Fibroblast of the aortic adventitia (primary cell): ENCODE results near the gene LDB3. TPM values are rescaled to one million over a fixed set of nuclear protein-coding genes. Genes with fewer than 3 reads are reported as not detected.

Experiments
- DNase-seq: peaks from one replicate; pipeline ENCODE4 v3.0.0-alpha.2; 2010; ENCODE audit warnings: low read depth
- H3K4me3 ChIP-seq: 2 replicates; pipeline ENCODE4 v1.5.1; 2011; ENCODE audit warnings: low read depth, mild to moderate bottlenecking, control low read depth, low read length, moderate library complexity
- total RNA-seq: library from RNA; depleted of rRNA; stranded (reverse); fragments of >200 nt; gene quantifications from 2 replicates; pipeline ENCODE4 v1.2.3, GENCODE V29; 2012; ENCODE audit warnings: low replicate concordance
- TF ChIP-seq, protein P1 (sequence below): IDR thresholded peaks from 2 replicates; pipeline ENCODE4 v1.5.1; 2011; ENCODE audit warnings: mild to moderate bottlenecking, low read length, control low read depth, inconsistent platforms; ENCODE audit not compliant: insufficient read depth

The LDB3 gene
- total RNA-seq, 1 donor: under 0.01 TPM

DNA sequence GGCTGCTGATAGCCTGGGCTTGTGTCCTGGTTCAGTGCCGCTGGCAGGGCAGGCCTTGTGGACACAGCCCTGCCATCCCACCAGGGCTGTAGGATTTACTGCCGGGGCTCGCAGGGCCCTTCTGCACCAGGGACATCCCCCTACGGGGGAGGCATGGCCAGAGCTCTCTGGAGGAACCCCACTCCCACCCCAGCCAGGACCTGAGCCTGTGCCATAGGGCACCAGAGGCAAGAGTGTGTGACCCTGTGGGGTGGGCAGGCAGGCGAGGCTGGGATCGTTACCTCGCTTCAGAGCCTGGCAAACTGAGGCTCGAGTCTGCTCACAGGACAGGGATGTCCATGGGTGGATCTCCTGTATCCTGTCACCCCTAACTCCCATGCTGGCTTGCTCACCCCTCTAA is 2.6 kb downstream of the LDB3 start:
- DNase-seq: no peak
- H3K4me3 ChIP-seq: no peak overlapping the region
- TF ChIP-seq, protein P1, sequence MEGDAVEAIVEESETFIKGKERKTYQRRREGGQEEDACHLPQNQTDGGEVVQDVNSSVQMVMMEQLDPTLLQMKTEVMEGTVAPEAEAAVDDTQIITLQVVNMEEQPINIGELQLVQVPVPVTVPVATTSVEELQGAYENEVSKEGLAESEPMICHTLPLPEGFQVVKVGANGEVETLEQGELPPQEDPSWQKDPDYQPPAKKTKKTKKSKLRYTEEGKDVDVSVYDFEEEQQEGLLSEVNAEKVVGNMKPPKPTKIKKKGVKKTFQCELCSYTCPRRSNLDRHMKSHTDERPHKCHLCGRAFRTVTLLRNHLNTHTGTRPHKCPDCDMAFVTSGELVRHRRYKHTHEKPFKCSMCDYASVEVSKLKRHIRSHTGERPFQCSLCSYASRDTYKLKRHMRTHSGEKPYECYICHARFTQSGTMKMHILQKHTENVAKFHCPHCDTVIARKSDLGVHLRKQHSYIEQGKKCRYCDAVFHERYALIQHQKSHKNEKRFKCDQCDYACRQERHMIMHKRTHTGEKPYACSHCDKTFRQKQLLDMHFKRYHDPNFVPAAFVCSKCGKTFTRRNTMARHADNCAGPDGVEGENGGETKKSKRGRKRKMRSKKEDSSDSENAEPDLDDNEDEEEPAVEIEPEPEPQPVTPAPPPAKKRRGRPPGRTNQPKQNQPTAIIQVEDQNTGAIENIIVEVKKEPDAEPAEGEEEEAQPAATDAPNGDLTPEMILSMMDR: no peak

DNA sequence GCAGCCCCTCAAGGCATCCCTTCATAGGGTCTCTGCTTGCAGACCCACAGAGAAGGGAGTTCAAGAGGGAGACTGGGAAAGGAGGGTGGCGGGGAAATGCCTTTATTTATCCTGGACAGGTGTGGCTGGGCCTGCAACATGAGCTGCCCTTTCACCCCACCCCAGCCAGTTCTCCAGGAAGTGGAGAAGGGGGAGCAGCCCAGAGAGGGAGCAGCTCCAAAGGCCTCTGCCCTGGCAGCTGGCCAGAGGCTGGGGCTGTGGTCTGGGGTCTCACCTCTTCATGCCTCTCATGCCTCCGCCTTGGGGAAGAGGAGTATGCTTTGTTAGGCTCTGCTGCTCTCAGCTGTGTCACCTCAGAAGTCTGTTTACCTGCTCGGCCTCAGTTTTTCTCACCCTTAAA is 3.1 kb downstream of the LDB3 start:
- DNase-seq: no peak
- TF ChIP-seq, protein P1: no peak
- no peak overlapping the region for H3K4me3 ChIP-seq

DNA sequence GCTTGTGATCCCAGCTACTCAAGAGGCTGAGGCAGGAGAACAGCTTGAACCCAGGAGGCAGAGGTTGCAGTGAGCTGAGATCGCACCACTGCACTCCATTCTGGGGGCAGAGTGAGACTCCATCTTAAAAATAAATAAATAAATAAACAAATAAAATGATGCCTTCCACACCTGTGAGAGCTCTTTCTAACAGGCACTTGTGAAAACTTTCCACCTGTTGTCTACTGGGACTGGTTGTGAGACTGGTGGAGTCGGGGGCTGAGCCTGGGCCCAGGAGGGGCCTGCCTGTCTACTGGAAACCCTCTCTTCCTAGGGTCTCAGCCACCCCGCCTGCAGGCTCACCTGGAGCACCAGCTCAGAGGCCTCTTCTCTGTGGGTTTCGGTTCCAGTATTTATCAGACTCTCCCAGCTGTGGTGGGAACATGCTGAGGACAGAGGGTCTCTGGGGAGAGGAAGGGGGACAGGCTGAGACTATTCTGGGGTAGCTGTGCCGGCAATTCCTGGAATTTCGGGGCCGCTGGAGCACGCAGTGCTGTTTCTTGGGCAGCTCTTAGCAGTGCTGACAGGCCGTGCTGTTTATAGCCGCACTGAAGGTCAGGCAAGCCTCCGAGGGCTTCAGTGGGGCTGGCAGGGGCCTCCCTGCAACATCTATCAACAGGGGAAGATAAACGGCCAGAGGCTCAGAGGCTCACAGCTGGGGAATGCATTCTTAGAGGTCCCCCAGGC is 3.8 kb downstream of the LDB3 start:
- no peak for DNase-seq
- TF ChIP-seq, protein P1: no peak
- H3K4me3 ChIP-seq: no peak overlapping the region

DNA sequence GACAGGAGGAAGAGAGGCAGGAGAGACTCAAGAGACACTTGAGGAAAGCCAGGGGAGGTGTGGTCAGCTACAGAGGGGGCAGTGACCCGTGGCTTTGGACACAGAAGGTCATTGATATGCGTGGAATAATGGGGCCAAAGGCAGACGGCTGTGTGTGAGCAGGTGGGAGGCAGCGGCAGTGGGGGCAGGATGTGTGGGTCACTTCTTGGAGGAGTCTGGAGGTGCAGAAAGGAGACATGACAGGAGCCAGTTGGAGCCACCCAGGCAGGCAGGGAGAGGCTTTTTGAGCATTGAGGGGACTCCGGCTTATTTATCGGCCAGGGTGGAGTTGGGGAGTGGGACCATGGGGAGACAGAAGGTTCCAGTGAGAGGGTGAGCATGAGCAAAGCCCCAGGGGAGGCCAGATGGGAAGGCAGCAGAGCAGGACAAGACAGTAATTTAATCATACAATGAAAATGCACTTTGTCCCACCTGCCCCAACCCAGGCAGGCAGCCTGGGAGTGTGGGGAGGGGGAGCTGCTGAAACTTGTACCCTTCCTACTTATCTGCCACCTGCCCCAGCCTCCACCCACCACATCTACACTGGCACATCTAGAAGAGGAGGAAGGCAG is 5.0 kb downstream of the LDB3 start:
- no peak for DNase-seq
- TF ChIP-seq, protein P1: no peak
- H3K4me3 ChIP-seq: no peak overlapping the region

DNA sequence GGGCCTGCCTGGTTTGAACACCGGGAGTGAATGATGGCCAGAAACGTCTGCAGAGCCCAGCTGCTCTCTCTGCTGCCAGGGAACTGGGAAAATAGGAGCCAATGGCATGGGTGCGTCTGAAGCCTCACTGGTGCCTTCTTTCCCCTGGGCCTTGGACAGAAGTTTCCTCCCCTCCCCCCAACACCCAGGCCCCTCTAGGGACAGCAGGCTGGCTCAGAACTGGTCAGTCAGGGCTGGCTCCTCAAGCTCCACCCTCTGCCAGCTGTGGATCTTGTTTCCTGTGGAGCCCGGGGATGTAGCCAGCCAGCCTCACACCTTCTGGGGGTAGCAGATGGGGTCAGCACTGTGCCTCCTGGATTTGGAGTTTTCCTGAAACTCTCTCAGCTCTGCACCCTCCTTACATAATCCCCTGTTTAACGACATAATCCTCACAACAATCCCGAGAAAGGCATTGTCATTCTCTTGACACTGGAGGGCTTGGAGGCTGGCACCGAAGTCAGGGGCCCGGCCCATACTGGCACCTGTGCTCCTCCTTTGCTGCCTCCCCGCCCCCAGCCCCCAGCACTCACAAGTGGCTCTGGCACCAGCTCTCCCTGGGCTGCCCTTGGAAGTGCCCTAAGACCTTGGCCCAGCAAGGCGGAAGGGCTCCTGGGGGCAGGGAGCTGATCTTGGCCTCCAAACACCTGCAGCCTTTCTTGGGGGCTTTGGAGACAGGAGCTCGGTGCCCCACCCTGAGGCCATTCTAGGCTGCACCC is 5.7 kb downstream of the LDB3 start:
- no peak overlapping the region for H3K4me3 ChIP-seq

DNA sequence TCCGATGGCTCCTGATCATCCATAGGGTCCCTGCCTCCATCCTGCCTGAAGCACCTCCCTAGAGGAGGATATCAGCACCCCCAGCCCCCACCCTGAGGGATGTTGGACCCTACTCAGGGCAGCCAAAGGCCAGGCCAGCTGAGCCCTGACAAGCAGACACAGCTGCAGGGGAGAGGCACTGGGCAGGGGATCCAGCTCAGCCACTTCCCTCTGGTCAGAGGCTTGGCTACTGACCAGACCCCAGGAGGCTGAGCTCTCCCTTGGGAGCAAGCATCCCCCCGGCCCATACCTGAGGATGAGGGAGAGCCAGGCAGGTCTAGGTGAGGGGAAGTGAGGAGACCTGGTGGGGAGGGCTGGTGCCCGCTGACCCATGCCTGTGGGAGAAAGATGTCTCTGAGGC is 6.6 kb downstream of the LDB3 start:
- no peak for DNase-seq

More for the DNA sequence above, 5.7 kb downstream of the LDB3 start:
- TF ChIP-seq, protein P1: no peak
- no peak for DNase-seq

More for the DNA sequence above, 6.6 kb downstream of the LDB3 start:
- TF ChIP-seq, protein P1: no peak
- no peak overlapping the region for H3K4me3 ChIP-seq
